Measurements from ENCODE around the gene OVCA2. TPM values are rescaled to one million over a fixed set of nuclear protein-coding genes. Genes with fewer than 3 reads are reported as not detected.

The OVCA2 gene
- total and polyA plus RNA-seq, 4 experiments from 2014 or later = 27.9 to 90.3 (median 43.2) TPM

GRCh38 chr17:2071455-2072281 lies 29.8 kb downstream of the OVCA2 start:
- Mint-ChIP-seq H3K36me3 (peaks cover 52 to 58% of the 10 kb centered on the region in 2 donors), H3K4me1 (peaks cover 9 to 25% (median 17%) of the 10 kb centered on the region in 4 donors), H3K27ac (peak overlapping the region in 1 of 7 donors; percentile 82), H3K9me3 (no peaks in the 10 kb centered on the region), H3K27me3 (no peaks in the 10 kb centered on the region), H3K4me3 (no peak overlapping the region)
- Histone ChIP-seq H3K36me3 (ENCODE audit: insufficient read depth, low read length) (peaks cover 23% of the 10 kb centered on the region), H3K4me1 (ENCODE audit: insufficient read depth, low read length) (peaks cover 21% of the 10 kb centered on the region), H3K27ac (ENCODE audit: low read depth, low read length) (no peak overlapping the region), H3K9me3 (ENCODE audit: control insufficient read depth in 1 of 2, low read length in 2 of 2) (no peaks in the 10 kb centered on the region), H3K4me3 (ENCODE audit: low read length in 2 of 2) (no peak overlapping the region), H3K27me3 (ENCODE audit: insufficient read depth, low read length) (no peaks in the 10 kb centered on the region)
- DNase-seq = no peak
- intact Hi-C loops (cut with micrococcal nuclease) = no loop called here
- ChIA-PET POLR2A (ENCODE audit: partially characterized antibody) (interaction anchor here (0.6 to 1.9 kb wide), 3 partner anchors 11 to 174 kb away, joined by 3 to 8 read pairs (median 3); no protein-coding TSS in a partner anchor), CTCF (ENCODE audit: partially characterized antibody) (interaction anchor here (1.3 kb wide), 1 partner anchor 17 kb away, joined by 3 read pairs; no protein-coding TSS in a partner anchor)

DNA sequence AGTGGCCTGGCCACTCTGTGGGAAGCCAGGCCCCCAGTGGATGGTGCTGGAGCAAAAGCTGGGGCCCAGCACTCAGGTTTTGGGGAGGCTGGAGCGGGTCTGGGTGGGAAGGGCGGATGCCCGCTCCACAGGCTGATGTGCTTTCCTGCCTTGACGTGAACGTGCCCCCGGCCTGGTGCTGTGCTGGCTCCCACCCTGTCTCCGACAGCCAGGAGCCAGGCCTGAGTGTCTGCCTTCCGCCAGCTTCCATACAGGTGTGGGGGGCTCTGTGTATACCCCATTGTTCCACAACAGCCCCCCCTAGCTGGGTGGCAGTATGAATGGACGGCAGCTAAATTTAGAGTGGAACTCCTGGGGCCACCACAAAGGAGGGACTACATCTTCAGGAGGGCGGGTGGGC lies 33.1 kb downstream of the OVCA2 start:
- POLR2A ChIA-PET (ENCODE audit: partially characterized antibody) = no interaction called here
- no peak overlapping the region for H3K4me3 Mint-ChIP-seq
- no peaks in the 10 kb centered on the region for H3K9me3 ChIP-seq (ENCODE audit: control insufficient read depth in 1 of 2, low read length in 2 of 2)
- H3K27ac Mint-ChIP-seq = no peak overlapping the region
- peaks cover 9 to 19% (median 12%) of the 10 kb centered on the region in 4 donors for H3K4me1 Mint-ChIP-seq
- no peaks in the 10 kb centered on the region for H3K9me3 Mint-ChIP-seq
- H3K4me3 ChIP-seq (ENCODE audit: low read length in 2 of 2) = no peak overlapping the region
- CTCF ChIA-PET (ENCODE audit: partially characterized antibody) = no interaction called here
- H3K27me3 Mint-ChIP-seq = peaks cover 0 to 1% of the 10 kb centered on the region in 2 donors
- no peak for DNase-seq
- no peak overlapping the region for H3K27ac ChIP-seq (ENCODE audit: low read depth, low read length)
- H3K36me3 Mint-ChIP-seq = peaks cover 50 to 59% of the 10 kb centered on the region in 2 donors
- H3K4me1 ChIP-seq (ENCODE audit: insufficient read depth, low read length) = peaks cover 13% of the 10 kb centered on the region
- intact Hi-C loops (cut with micrococcal nuclease) = no loop called here
- H3K27me3 ChIP-seq (ENCODE audit: insufficient read depth, low read length) = no peaks in the 10 kb centered on the region
- peaks cover 27% of the 10 kb centered on the region for H3K36me3 ChIP-seq (ENCODE audit: insufficient read depth, low read length)

GRCh38 chr17:2075336-2076086 lies 33.7 kb downstream of the OVCA2 start:
- Mint-ChIP-seq H3K4me1 (peaks cover 6 to 14% (median 9%) of the 10 kb centered on the region in 4 donors), H3K36me3 (peaks cover 49 to 62% of the 10 kb centered on the region in 2 donors), H3K27ac (no peak overlapping the region), H3K4me3 (no peak overlapping the region), H3K27me3 (peaks cover 0 to 1% of the 10 kb centered on the region in 2 donors), H3K9me3 (no peaks in the 10 kb centered on the region)
- Histone ChIP-seq H3K36me3 (ENCODE audit: insufficient read depth, low read length) (peaks cover 27% of the 10 kb centered on the region), H3K4me1 (ENCODE audit: insufficient read depth, low read length) (peaks cover 7% of the 10 kb centered on the region), H3K4me3 (ENCODE audit: low read length in 2 of 2) (no peak overlapping the region), H3K27me3 (ENCODE audit: insufficient read depth, low read length) (no peaks in the 10 kb centered on the region), H3K9me3 (ENCODE audit: control insufficient read depth in 1 of 2, low read length in 2 of 2) (no peaks in the 10 kb centered on the region), H3K27ac (ENCODE audit: low read depth, low read length) (no peak overlapping the region)
- ChIA-PET CTCF (ENCODE audit: partially characterized antibody) (no interaction called here), POLR2A (ENCODE audit: partially characterized antibody) (no interaction called here)
- intact Hi-C loops (cut with micrococcal nuclease) = no loop called here
- DNase-seq = no peak

GRCh38 chr17:2076087-2076984 lies 34.5 kb downstream of the OVCA2 start:
- Histone ChIP-seq H3K4me1 (ENCODE audit: insufficient read depth, low read length) (no peaks in the 10 kb centered on the region), H3K27ac (ENCODE audit: low read depth, low read length) (no peak overlapping the region), H3K4me3 (ENCODE audit: low read length in 2 of 2) (no peak overlapping the region), H3K27me3 (ENCODE audit: insufficient read depth, low read length) (no peaks in the 10 kb centered on the region), H3K9me3 (ENCODE audit: control insufficient read depth in 1 of 2, low read length in 2 of 2) (no peaks in the 10 kb centered on the region), H3K36me3 (ENCODE audit: insufficient read depth, low read length) (peaks cover 32% of the 10 kb centered on the region)
- H3K36me3 Mint-ChIP-seq = peaks cover 49 to 60% of the 10 kb centered on the region in 2 donors
- no peaks in the 10 kb centered on the region for H3K9me3 Mint-ChIP-seq
- no peak overlapping the region for H3K4me3 Mint-ChIP-seq
- CTCF ChIA-PET (ENCODE audit: partially characterized antibody) = interaction anchor here (1.0 kb wide), 1 partner anchor 161 kb away, joined by 3 read pairs; no protein-coding TSS in a partner anchor
- peaks cover 0 to 6% (median 2%) of the 10 kb centered on the region in 4 donors for H3K4me1 Mint-ChIP-seq
- DNase-seq = no peak
- H3K27me3 Mint-ChIP-seq = peaks cover 0 to 1% of the 10 kb centered on the region in 2 donors
- H3K27ac Mint-ChIP-seq = no peak overlapping the region
- intact Hi-C loops (cut with micrococcal nuclease) = no loop called here
- POLR2A ChIA-PET (ENCODE audit: partially characterized antibody) = no interaction called here

DNA sequence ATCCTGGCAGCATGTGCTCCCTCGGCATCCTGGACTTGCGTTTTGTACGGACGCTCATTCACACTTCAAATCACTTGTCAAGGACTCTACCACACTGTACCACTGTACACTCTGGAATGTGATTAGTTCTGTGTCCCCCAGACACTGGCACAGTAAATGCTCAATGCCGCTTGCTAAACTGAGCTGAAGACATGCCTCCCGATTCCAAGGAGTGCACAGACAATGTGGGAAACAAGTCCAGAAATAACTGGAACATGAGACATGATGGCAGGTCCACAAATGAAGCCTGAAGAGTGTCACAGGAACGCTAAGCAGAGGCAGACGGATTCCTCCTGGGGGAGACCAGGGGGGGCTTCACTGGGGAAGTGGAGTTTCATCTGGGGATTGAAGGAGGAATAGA lies 35.2 kb downstream of the OVCA2 start:
- Mint-ChIP-seq H3K27ac (no peak overlapping the region), H3K36me3 (peaks cover 51 to 65% of the 10 kb centered on the region in 2 donors), H3K4me3 (no peak overlapping the region), H3K4me1 (peaks cover 2 to 5% (median 3%) of the 10 kb centered on the region in 4 donors), H3K9me3 (no peaks in the 10 kb centered on the region), H3K27me3 (peaks cover 0 to 1% of the 10 kb centered on the region in 2 donors)
- Histone ChIP-seq H3K27ac (ENCODE audit: low read depth, low read length) (no peak overlapping the region), H3K4me3 (ENCODE audit: low read length in 2 of 2) (no peak overlapping the region), H3K36me3 (ENCODE audit: insufficient read depth, low read length) (peaks cover 40% of the 10 kb centered on the region), H3K9me3 (ENCODE audit: control insufficient read depth in 1 of 2, low read length in 2 of 2) (no peaks in the 10 kb centered on the region), H3K27me3 (ENCODE audit: insufficient read depth, low read length) (no peaks in the 10 kb centered on the region), H3K4me1 (ENCODE audit: insufficient read depth, low read length) (no peaks in the 10 kb centered on the region)
- no peak for DNase-seq
- CTCF ChIA-PET (ENCODE audit: partially characterized antibody) = interaction anchor here (1.0 kb wide), 1 partner anchor 161 kb away, joined by 3 read pairs; no protein-coding TSS in a partner anchor
- intact Hi-C loops (cut with micrococcal nuclease) = no loop called here
- POLR2A ChIA-PET (ENCODE audit: partially characterized antibody) = no interaction called here

- Histone ChIP-seq H3K4me3 (ENCODE audit: low read length in 2 of 2) (no peak overlapping the region), H3K4me1 (ENCODE audit: insufficient read depth, low read length) (peaks cover 7% of the 10 kb centered on the region), H3K27ac (ENCODE audit: low read depth, low read length) (no peak overlapping the region), H3K36me3 (ENCODE audit: insufficient read depth, low read length) (peaks cover 33% of the 10 kb centered on the region), H3K27me3 (ENCODE audit: insufficient read depth, low read length) (no peaks in the 10 kb centered on the region), H3K9me3 (ENCODE audit: control insufficient read depth in 1 of 2, low read length in 2 of 2) (no peaks in the 10 kb centered on the region)
- intact Hi-C loops (cut with micrococcal nuclease) = loop anchor here (10.0 kb wide), 1 partner anchor 63 kb away; no protein-coding TSS in a partner anchor
- Mint-ChIP-seq H3K27me3 (peaks cover 0 to 1% of the 10 kb centered on the region in 2 donors), H3K9me3 (no peaks in the 10 kb centered on the region), H3K4me1 (peaks cover 2 to 16% (median 15%) of the 10 kb centered on the region in 4 donors), H3K27ac (peak overlapping the region in 4 of 7 donors; percentile 22 to 70 (median 50)), H3K4me3 (peak overlapping the region in 1 of 8 donors; percentile 35), H3K36me3 (peaks cover 62 to 79% of the 10 kb centered on the region in 2 donors)
- DNase-seq = no peak
- CTCF ChIA-PET (ENCODE audit: partially characterized antibody) = interaction anchor here (2.2 to 2.7 kb wide), 2 partner anchors 23 to 163 kb away, joined by 5 to 10 read pairs; no protein-coding TSS in a partner anchor
- POLR2A ChIA-PET (ENCODE audit: partially characterized antibody) = interaction anchor here (0.8 to 1.7 kb wide), 2 partner anchors 133 to 163 kb away, joined by 3 to 5 read pairs; no protein-coding TSS in a partner anchor
Measured at GRCh38 chr17:2081564-2081963, 39.7 kb downstream of the OVCA2 start.

Data from CD4-positive, alpha-beta memory T cell (primary cell).